Measurements from ENCODE around the gene APOE.
A peak's percentile ranks its signal among the peaks of the same experiment; 100 is the strongest.
"Not testable (repeated sequence)": the region's sequence is repeated elsewhere in the genome, so short reads cannot be mapped to it uniquely, and the experiment has no call there.

APOE gene

DNA sequence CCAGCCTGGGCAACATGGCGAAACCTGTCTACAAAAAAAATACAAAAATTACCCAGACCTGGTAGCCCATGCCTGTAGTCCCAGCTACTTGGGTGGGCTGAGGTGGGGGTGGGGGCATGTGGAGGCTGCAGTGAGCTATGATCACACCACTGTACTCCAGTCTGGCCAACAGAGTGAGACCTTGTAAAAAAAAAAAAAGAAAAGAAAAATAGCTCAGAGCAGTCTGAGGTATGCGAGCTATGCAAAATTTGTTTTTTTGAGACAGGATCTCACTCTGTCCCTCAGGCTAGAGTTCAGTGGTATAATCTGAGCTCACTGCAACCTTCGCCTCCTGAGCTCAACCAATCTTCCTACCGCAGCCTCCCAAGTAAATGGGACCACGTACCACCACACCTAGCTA lies 21.7 kb upstream of the APOE start:
- no peak for DNase-seq
- Histone ChIP-seq H3K36me3 (ENCODE audit: control insufficient read depth, insufficient read depth, low read length) (no peaks in the 10 kb centered on the region), H3K27me3 (replicated peaks; ENCODE audit: control insufficient read depth, insufficient read depth, low read length, poor library complexity, severe bottlenecking) (no peaks in the 10 kb centered on the region), H3K27ac (ENCODE audit: insufficient read depth, low read length, poor library complexity, severe bottlenecking) (no peak overlapping the region), H3K4me1 (ENCODE audit: control insufficient read depth, insufficient read depth, low read length, poor library complexity, severe bottlenecking) (no peaks in the 10 kb centered on the region), H3K9me3 (ENCODE audit: control insufficient read depth, low read length) (no peaks in the 10 kb centered on the region), H3K4me3 (ENCODE audit: insufficient read depth, low read depth, low read length, poor library complexity, severe bottlenecking) (no peak overlapping the region)

- Histone ChIP-seq H3K4me3 (ENCODE audit: insufficient read depth, low read depth, low read length, poor library complexity, severe bottlenecking) (no peak overlapping the region), H3K27ac (ENCODE audit: insufficient read depth, low read length, poor library complexity, severe bottlenecking) (no peak overlapping the region), H3K36me3 (ENCODE audit: control insufficient read depth, insufficient read depth, low read length) (no peaks in the 10 kb centered on the region), H3K9me3 (ENCODE audit: control insufficient read depth, low read length) (no peaks in the 10 kb centered on the region), H3K27me3 (replicated peaks; ENCODE audit: control insufficient read depth, insufficient read depth, low read length, poor library complexity, severe bottlenecking) (no peaks in the 10 kb centered on the region), H3K4me1 (ENCODE audit: control insufficient read depth, insufficient read depth, low read length, poor library complexity, severe bottlenecking) (peaks cover under 1% of the 10 kb centered on the region)
- no peak for DNase-seq
Observed at GRCh38 chr19:44884566-44884965, 21.0 kb upstream of the APOE start.

DNA sequence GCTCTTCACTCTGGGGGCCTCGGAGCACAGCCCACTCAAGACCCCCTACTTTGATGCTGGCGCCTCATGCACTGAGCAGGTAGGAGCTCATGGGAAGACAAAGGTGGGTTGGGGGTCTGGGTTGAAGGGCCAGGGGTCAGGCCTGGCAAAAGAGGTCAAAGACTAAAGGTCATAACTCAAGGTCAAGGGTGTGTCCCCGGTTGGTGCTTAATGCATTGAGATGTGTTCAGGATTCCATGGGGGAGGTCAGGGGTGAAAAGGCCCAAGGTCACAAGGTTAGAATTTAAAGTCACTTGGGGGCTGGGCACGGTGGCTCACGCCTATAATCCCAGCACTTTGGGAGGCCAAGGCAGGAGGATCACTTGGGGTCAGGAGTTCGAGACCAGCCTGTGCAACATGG lies 19.5 kb upstream of the APOE start:
- Histone ChIP-seq H3K4me1 (ENCODE audit: control insufficient read depth, insufficient read depth, low read length, poor library complexity, severe bottlenecking) (peaks cover 7% of the 10 kb centered on the region), H3K36me3 (ENCODE audit: control insufficient read depth, insufficient read depth, low read length) (no peaks in the 10 kb centered on the region), H3K4me3 (ENCODE audit: insufficient read depth, low read depth, low read length, poor library complexity, severe bottlenecking) (no peak overlapping the region), H3K9me3 (ENCODE audit: control insufficient read depth, low read length) (no peaks in the 10 kb centered on the region), H3K27me3 (replicated peaks; ENCODE audit: control insufficient read depth, insufficient read depth, low read length, poor library complexity, severe bottlenecking) (no peaks in the 10 kb centered on the region), H3K27ac (ENCODE audit: insufficient read depth, low read length, poor library complexity, severe bottlenecking) (no peak overlapping the region)
- no peak for DNase-seq

DNA sequence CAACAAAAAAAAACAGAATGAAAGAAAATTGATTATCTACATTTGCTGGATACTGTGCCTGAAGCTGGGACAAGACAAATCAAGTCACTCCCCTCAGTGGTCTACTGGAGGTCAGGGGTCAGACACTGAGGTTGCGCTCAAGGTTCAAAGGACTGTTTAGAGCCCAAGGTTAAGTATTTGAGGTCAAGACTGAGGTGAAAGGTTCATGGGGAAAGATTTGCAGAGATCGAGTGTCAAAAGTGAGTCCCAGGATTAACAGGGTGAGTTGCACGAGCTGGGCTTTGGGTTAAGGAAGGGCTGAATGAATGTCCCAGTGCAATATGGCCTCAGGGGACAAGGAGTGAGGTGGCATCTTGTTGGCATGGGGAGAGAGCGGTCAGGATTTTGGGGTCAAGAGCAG lies 17.9 kb upstream of the APOE start:
- Histone ChIP-seq H3K4me3 (ENCODE audit: insufficient read depth, low read depth, low read length, poor library complexity, severe bottlenecking) (no peak overlapping the region), H3K27me3 (replicated peaks; ENCODE audit: control insufficient read depth, insufficient read depth, low read length, poor library complexity, severe bottlenecking) (no peaks in the 10 kb centered on the region), H3K27ac (ENCODE audit: insufficient read depth, low read length, poor library complexity, severe bottlenecking) (no peak overlapping the region), H3K4me1 (ENCODE audit: control insufficient read depth, insufficient read depth, low read length, poor library complexity, severe bottlenecking) (peaks cover 15% of the 10 kb centered on the region), H3K9me3 (ENCODE audit: control insufficient read depth, low read length) (no peaks in the 10 kb centered on the region), H3K36me3 (ENCODE audit: control insufficient read depth, insufficient read depth, low read length) (no peaks in the 10 kb centered on the region)
- DNase-seq: no peak

DNA sequence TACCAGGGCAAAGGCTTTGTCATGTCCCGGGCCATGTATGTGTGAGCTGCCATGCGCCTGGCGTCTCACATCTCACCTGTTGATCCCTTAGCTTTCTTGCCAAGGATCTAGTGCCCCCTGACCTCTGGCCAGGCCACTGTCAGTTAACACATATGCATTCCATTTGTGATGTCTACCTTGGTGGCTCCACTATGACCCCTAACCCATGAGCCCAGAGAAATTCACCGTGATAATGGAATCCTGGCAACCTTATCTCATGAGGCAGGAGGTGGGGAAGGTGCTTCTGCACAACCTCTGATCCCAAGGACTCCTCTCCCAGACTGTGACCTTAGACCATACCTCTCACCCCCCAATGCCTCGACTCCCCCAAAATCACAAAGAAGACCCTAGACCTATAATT lies 17.3 kb upstream of the APOE start:
- DNase-seq; H3K4me3 ChIP-seq (ENCODE audit: insufficient read depth, low read depth, low read length, poor library complexity, severe bottlenecking); H3K27me3 ChIP-seq (replicated peaks; ENCODE audit: control insufficient read depth, insufficient read depth, low read length, poor library complexity, severe bottlenecking); H3K27ac ChIP-seq (ENCODE audit: insufficient read depth, low read length, poor library complexity, severe bottlenecking); H3K9me3 ChIP-seq (ENCODE audit: control insufficient read depth, low read length); H3K36me3 ChIP-seq (ENCODE audit: control insufficient read depth, insufficient read depth, low read length): not testable (repeated sequence)
- peaks cover 15% of the 10 kb centered on the region for H3K4me1 ChIP-seq (ENCODE audit: control insufficient read depth, insufficient read depth, low read length, poor library complexity, severe bottlenecking)

- DNase-seq: no peak
- no peaks in the 10 kb centered on the region for H3K9me3 ChIP-seq (ENCODE audit: control insufficient read depth, low read length)
- H3K36me3 ChIP-seq (ENCODE audit: control insufficient read depth, insufficient read depth, low read length): peaks cover 18% of the 10 kb centered on the region
- no peaks in the 10 kb centered on the region for H3K27me3 ChIP-seq (replicated peaks; ENCODE audit: control insufficient read depth, insufficient read depth, low read length, poor library complexity, severe bottlenecking)
- H3K27ac ChIP-seq (ENCODE audit: insufficient read depth, low read length, poor library complexity, severe bottlenecking): peak overlapping the region; percentile 88
- H3K4me3 ChIP-seq (ENCODE audit: insufficient read depth, low read depth, low read length, poor library complexity, severe bottlenecking): peak overlapping the region; percentile 54
- peaks cover 15% of the 10 kb centered on the region for H3K4me1 ChIP-seq (ENCODE audit: control insufficient read depth, insufficient read depth, low read length, poor library complexity, severe bottlenecking)
Observed at GRCh38 chr19:44889830-44890365, 15.7 kb upstream of the APOE start.

- H3K27me3 ChIP-seq (replicated peaks; ENCODE audit: control insufficient read depth, insufficient read depth, low read length, poor library complexity, severe bottlenecking): no peaks in the 10 kb centered on the region
- DNase-seq: peak; percentile 100
- H3K36me3 ChIP-seq (ENCODE audit: control insufficient read depth, insufficient read depth, low read length): peaks cover 24% of the 10 kb centered on the region
- H3K27ac ChIP-seq (ENCODE audit: insufficient read depth, low read length, poor library complexity, severe bottlenecking): peak overlapping the region; percentile 88
- H3K4me3 ChIP-seq (ENCODE audit: insufficient read depth, low read depth, low read length, poor library complexity, severe bottlenecking): peak overlapping the region; percentile 54
- no peaks in the 10 kb centered on the region for H3K9me3 ChIP-seq (ENCODE audit: control insufficient read depth, low read length)
- peaks cover 15% of the 10 kb centered on the region for H3K4me1 ChIP-seq (ENCODE audit: control insufficient read depth, insufficient read depth, low read length, poor library complexity, severe bottlenecking)
Observed at GRCh38 chr19:44890366-44891015, 15.1 kb upstream of the APOE start.

GRCh38 chr19:44891016-44891882 lies 14.3 kb upstream of the APOE start, which contains the start of gene TOMM40:
Gene TOMM40, plus strand, starts transcription at chr19:44891254. Its CDS starts 162 bp downstream, at chr19:44891416.
- Histone ChIP-seq H3K4me3 (ENCODE audit: insufficient read depth, low read depth, low read length, poor library complexity, severe bottlenecking) (peak within 1 kb of the TSS; percentile 55), H3K27me3 (replicated peaks; ENCODE audit: control insufficient read depth, insufficient read depth, low read length, poor library complexity, severe bottlenecking) (no peaks in the 10 kb centered on the region), H3K36me3 (ENCODE audit: control insufficient read depth, insufficient read depth, low read length) (peaks cover 31% of the 10 kb centered on the region), H3K4me1 (ENCODE audit: control insufficient read depth, insufficient read depth, low read length, poor library complexity, severe bottlenecking) (peaks cover 15% of the 10 kb centered on the region), H3K9me3 (ENCODE audit: control insufficient read depth, low read length) (no peaks in the 10 kb centered on the region), H3K27ac (ENCODE audit: insufficient read depth, low read length, poor library complexity, severe bottlenecking) (peak within 1 kb of the TSS; percentile 88)
- DNase-seq: no peak

DNA sequence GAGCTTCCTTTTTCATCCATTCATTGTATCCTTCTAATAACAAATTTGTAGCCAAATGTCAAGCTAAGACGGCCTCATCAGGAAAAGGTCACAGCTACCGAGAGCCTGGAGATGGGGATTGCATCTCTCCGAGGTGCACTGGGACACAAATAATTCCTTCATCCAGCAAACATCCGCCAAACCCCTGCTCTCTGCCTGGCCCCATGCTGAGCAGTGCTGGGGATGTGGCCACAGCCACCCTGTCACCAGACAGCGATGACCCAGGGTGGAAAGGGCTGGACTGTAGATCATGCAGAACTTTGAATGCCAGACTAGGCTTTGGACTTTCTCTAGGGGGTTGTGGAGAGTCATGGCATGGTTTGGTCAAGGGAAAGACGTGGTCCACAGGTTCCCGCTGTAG lies 12.7 kb upstream of the APOE start:
- Histone ChIP-seq H3K4me1 (ENCODE audit: control insufficient read depth, insufficient read depth, low read length, poor library complexity, severe bottlenecking) (peaks cover 15% of the 10 kb centered on the region), H3K27me3 (replicated peaks; ENCODE audit: control insufficient read depth, insufficient read depth, low read length, poor library complexity, severe bottlenecking) (no peaks in the 10 kb centered on the region), H3K27ac (ENCODE audit: insufficient read depth, low read length, poor library complexity, severe bottlenecking) (no peak overlapping the region), H3K36me3 (ENCODE audit: control insufficient read depth, insufficient read depth, low read length) (peaks cover 47% of the 10 kb centered on the region), H3K9me3 (ENCODE audit: control insufficient read depth, low read length) (no peaks in the 10 kb centered on the region), H3K4me3 (ENCODE audit: insufficient read depth, low read depth, low read length, poor library complexity, severe bottlenecking) (no peak overlapping the region)
- no peak for DNase-seq

Measured in effector memory CD4-positive, alpha-beta T cell (primary cell).